ENCODE measurements around the gene CEMIP2.
"Not testable (repeated sequence)": the region's sequence is repeated elsewhere in the genome, so short reads cannot be mapped to it uniquely, and the experiment has no call there.

Gene CEMIP2

GRCh38 chr9:71706176-71706575 is 62.1 kb downstream of the CEMIP2 start:
- DNase-seq, result no peak

- DNase-seq, result no peak
Observed at GRCh38 chr9:71704796-71705195, 63.5 kb downstream of the CEMIP2 start.

GRCh38 chr9:71703172-71703872 is 65.0 kb downstream of the CEMIP2 start:
- DNase-seq, result no peak

GRCh38 chr9:71697882-71698281 is 70.4 kb downstream of the CEMIP2 start:
- DNase-seq, result no peak

- DNase-seq, result no peak
Observed at GRCh38 chr9:71694332-71694731, 74.0 kb downstream of the CEMIP2 start.

- DNase-seq, result no peak
Observed at GRCh38 chr9:71693607-71694006, 74.7 kb downstream of the CEMIP2 start.

GRCh38 chr9:71692337-71692736 is 76.0 kb downstream of the CEMIP2 start:
- DNase-seq, result no peak

- DNase-seq, result not testable (repeated sequence)
Observed at GRCh38 chr9:71691576-71691975, 76.7 kb downstream of the CEMIP2 start.

GRCh38 chr9:71690689-71691435 is 77.5 kb downstream of the CEMIP2 start:
- DNase-seq, result no peak

GRCh38 chr9:71690063-71690688 is 78.1 kb downstream of the CEMIP2 start:
- DNase-seq, result no peak

GRCh38 chr9:71687676-71688075 is 80.6 kb downstream of the CEMIP2 start:
- DNase-seq, result no peak

- DNase-seq, result no peak
Observed at GRCh38 chr9:71685988-71686387, 82.3 kb downstream of the CEMIP2 start.

GRCh38 chr9:71685394-71685793 is 82.9 kb downstream of the CEMIP2 start:
- no peak for DNase-seq

- no peak for DNase-seq
Observed at GRCh38 chr9:71684566-71684965, 83.7 kb downstream of the CEMIP2 start.

- no peak for DNase-seq
Observed at GRCh38 chr9:71683598-71684235, 84.6 kb downstream of the CEMIP2 start.

- no peak for DNase-seq
Observed at GRCh38 chr9:71681708-71682272, 86.5 kb downstream of the CEMIP2 start.

GRCh38 chr9:71681104-71681707 is 87.1 kb downstream of the CEMIP2 start:
- no peak for DNase-seq

GRCh38 chr9:71680189-71680980 is 87.9 kb downstream of the CEMIP2 start:
- no peak for DNase-seq

- no peak for DNase-seq
Observed at GRCh38 chr9:71678999-71679398, 89.3 kb downstream of the CEMIP2 start.

GRCh38 chr9:71677209-71677608 is 91.1 kb downstream of the CEMIP2 start:
- DNase-seq, result no peak

- DNase-seq, result no peak
Observed at GRCh38 chr9:71676460-71676859, 91.9 kb downstream of the CEMIP2 start.

- DNase-seq, result no peak
Observed at GRCh38 chr9:71675857-71676165, 92.5 kb downstream of the CEMIP2 start.
